Kidney (tissue), 14 donors: Measurements from ENCODE around the gene FXYD4. TPM values are rescaled to one million over a fixed set of nuclear protein-coding genes. Genes with fewer than 3 reads are reported as not detected.

Source experiments
- DNase-seq, 5 donors: peaks; one replicate each; pipeline ENCODE4 v3.0.0-alpha.2; 2013 to 2020
- FAIRE-seq: peaks from 2 replicates; lab custom pipeline; 2012; peaks lifted over from hg19 to GRCh38; lab: Jason Lieb, UNC
- H3K27ac ChIP-seq, 2 donors: one replicate each; pipeline ENCODE4 v1.7.0; 2013; ENCODE audit warnings: low read depth in 2 of 2, low read length in 2 of 2, inconsistent platforms in 1 of 2
- H3K27me3 ChIP-seq: one replicate; pipeline ENCODE4 v1.7.1; 2013; ENCODE audit warnings: low read length, inconsistent platforms; ENCODE audit not compliant: control insufficient read depth, insufficient read depth
- H3K36me3 ChIP-seq, 3 donors: one replicate each; pipeline versions ENCODE4 v1.7.0 to v1.7.1; 2013; ENCODE audit warnings: low read length in 3 of 3, control low read depth in 1 of 3, inconsistent platforms in 1 of 3; ENCODE audit not compliant: insufficient read depth in 3 of 3, control insufficient read depth in 2 of 3
- H3K4me1 ChIP-seq, 3 donors: one replicate each; pipeline versions ENCODE4 v1.7.0 to v1.7.1; 2013; ENCODE audit warnings: low read length in 3 of 3, inconsistent platforms in 1 of 3, low read depth in 1 of 3; ENCODE audit not compliant: control insufficient read depth in 2 of 3, insufficient read depth in 2 of 3
- H3K4me3 ChIP-seq, 3 donors: one replicate each; pipeline versions ENCODE4 v1.7.0 to v1.8.1; 2013; ENCODE audit warnings: low read length in 3 of 3, control low read depth in 1 of 3, inconsistent platforms in 1 of 3
- H3K9ac ChIP-seq, 3 donors: one replicate each; pipeline versions ENCODE4 v1.7.0 to v1.7.1; 2013; ENCODE audit warnings: low read length in 3 of 3, control low read depth in 1 of 3, inconsistent platforms in 1 of 3
- H3K9me3 ChIP-seq, 3 donors: one replicate each; pipeline versions ENCODE4 v1.7.0 to v1.7.1; 2013; ENCODE audit warnings: low read length in 3 of 3, control low read depth in 1 of 3, inconsistent platforms in 1 of 3; ENCODE audit not compliant: control insufficient read depth in 2 of 3, insufficient read depth in 1 of 3
- CTCF ChIP-seq: IDR thresholded peaks from 3 replicates; pipeline ENCODE4 v1.5.1; 2012; ENCODE audit warnings: mild to moderate bottlenecking, moderate library complexity, borderline replicate concordance; ENCODE audit not compliant: insufficient read depth; ENCODE audit errors: extremely low read depth
- intact Hi-C: fragments of 100-400 bp; cut with DNase I; formaldehyde crosslinking; loops from one replicate; pipeline ENCODE4 v1.11.1; 2022
- polyA plus RNA-seq: library from polyadenylated mRNA; stranded (reverse); fragments of 350-450 nt; fragmentation: Illumina TruSeq; extraction: RNeasy Lipid Tissue Mini Kit (QIAGEN cat#74804); gene quantifications from one replicate; pipeline ENCODE4 v1.2.3, GENCODE V29; 2014; ENCODE audit warnings: low read depth, low replicate concordance; ENCODE audit not compliant: insufficient read depth
- total RNA-seq: library from RNA; stranded (reverse); fragmentation: NEBNext Ultra II Directional; extraction: Animal tissue kit (Norgen Biotek cat#: 25700); gene quantifications from one replicate; pipeline ENCODE4 v1.2.1, GENCODE V29; 2021
- donor health status: control.
- donor health status: control.
- donor health status: control.
- donor health status: control.
- donor health status: control.
- donor health status: DM: yes; HTN: yes; CAD: no.
- donor health status: Normal renal cell carcinoma (clear cell type).

FXYD4 gene
- total and polyA plus RNA-seq, 2 donors from 2014 or later = 109 to 392 TPM

- Histone ChIP-seq H3K27me3 (no peaks in the 10 kb centered on the region), H3K4me1 (no peaks in the 10 kb centered on the region), H3K9me3 (no peaks in the 10 kb centered on the region), H3K9ac (no peak overlapping the region), H3K4me3 (no peak overlapping the region), H3K36me3 (no peaks in the 10 kb centered on the region), H3K27ac (no peak overlapping the region)
- DNase-seq (peak in 1 of 5 donors; percentile 49), FAIRE-seq (no peak)
- TF ChIP-seq CTCF = no peak
- intact Hi-C loops = no loop called here
These were observed 693 bp upstream of the FXYD4 start for GRCh38 chr10:43370671-43371215.

- no peaks in the 10 kb centered on the region for H3K9me3 ChIP-seq
- FAIRE-seq (no peak), DNase-seq (peak in 1 of 5 donors; percentile 15)
- no peaks in the 10 kb centered on the region for H3K36me3 ChIP-seq
- H3K27me3 ChIP-seq = no peaks in the 10 kb centered on the region
- no peak for TF ChIP-seq CTCF
- intact Hi-C loops = no loop called here
- H3K4me3 ChIP-seq = peak overlapping the region in 2 of 3 donors; percentile 24 to 39
- no peaks in the 10 kb centered on the region for H3K4me1 ChIP-seq
- peak overlapping the region in 1 of 2 donors; percentile 23 for H3K27ac ChIP-seq
- H3K9ac ChIP-seq = peak overlapping the region in 2 of 3 donors; percentile 26 to 32
These were observed 1.4 kb downstream of the FXYD4 start for GRCh38 chr10:43372765-43373361.

- DNase-seq = peak in 1 of 5 donors; percentile 15
- H3K9ac ChIP-seq = peak overlapping the region in 1 of 3 donors; percentile 26
- H3K27me3 ChIP-seq = no peaks in the 10 kb centered on the region
- no peak for TF ChIP-seq CTCF
- FAIRE-seq = no peak
- H3K4me3 ChIP-seq = peak overlapping the region in 1 of 3 donors; percentile 39
- H3K4me1 ChIP-seq = no peaks in the 10 kb centered on the region
- intact Hi-C loops = no loop called here
- no peak overlapping the region for H3K27ac ChIP-seq
- H3K9me3 ChIP-seq = no peaks in the 10 kb centered on the region
- H3K36me3 ChIP-seq = no peaks in the 10 kb centered on the region
These were observed 2.0 kb downstream of the FXYD4 start for GRCh38 chr10:43373461-43373860.

GRCh38 chr10:43374194-43374593, 2.8 kb downstream of the FXYD4 start:
- no peak for TF ChIP-seq CTCF
- Histone ChIP-seq H3K9ac (no peak overlapping the region), H3K4me3 (peak overlapping the region in 1 of 3 donors; percentile 9), H3K27ac (no peak overlapping the region), H3K36me3 (no peaks in the 10 kb centered on the region), H3K4me1 (no peaks in the 10 kb centered on the region), H3K9me3 (no peaks in the 10 kb centered on the region), H3K27me3 (no peaks in the 10 kb centered on the region)
- FAIRE-seq (no peak), DNase-seq (peak in 1 of 5 donors; percentile 45)
- intact Hi-C loops = no loop called here
